Kidney capillary endothelial cell (primary cell): ENCODE results near the gene PURA.

Experiments
- DNase-seq: peaks from one replicate; pipeline ENCODE4 v3.0.0-alpha.2; 2018; ENCODE audit warnings: low spot score

Gene PURA

GRCh38 chr5:140113699-140114263, at the start of gene PURA:
Gene PURA (plus strand): TSS chr5:140114109. CDS start chr5:140114182, 73 bp downstream.
- peak; percentile 89 for DNase-seq

DNA sequence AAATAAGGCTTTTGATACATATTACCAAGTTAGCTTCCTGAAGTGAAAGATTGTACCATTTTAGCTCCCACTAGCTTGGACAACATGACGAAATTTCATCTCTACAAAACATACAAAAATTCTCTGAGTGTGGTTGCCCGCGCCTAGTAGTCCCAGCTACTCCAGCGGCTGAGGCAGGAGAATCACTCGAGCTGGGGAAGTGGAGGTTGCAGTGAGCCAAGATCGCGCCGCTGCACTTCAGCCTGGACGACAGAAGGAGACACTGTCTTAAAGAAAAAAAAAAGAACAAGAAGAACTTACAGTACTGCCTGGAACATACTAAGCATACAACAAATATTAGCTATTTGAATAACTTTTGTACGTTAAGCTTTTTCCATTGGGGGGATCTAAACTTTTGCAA, 41.1 kb upstream of the PURA start:
- no peak for DNase-seq

DNA sequence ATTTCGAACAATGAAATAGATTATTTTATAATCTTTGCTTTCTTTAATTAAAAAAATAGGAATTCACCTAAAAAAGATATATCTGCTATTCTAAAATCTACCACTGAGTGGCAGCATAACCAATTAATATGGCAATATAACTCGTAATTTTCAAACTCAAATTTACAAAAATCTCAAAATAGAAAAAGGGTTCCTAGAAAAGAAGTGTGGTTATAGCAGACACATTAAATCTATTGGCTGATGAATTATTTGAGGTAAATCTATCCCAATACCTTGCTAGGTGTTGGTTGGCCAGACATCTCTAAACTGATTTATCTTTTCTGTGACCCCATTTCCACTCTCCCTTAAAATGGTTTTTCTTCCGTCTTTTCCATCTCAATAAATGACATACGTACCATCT, 40.6 kb upstream of the PURA start:
- DNase-seq = peak; percentile 12

DNA sequence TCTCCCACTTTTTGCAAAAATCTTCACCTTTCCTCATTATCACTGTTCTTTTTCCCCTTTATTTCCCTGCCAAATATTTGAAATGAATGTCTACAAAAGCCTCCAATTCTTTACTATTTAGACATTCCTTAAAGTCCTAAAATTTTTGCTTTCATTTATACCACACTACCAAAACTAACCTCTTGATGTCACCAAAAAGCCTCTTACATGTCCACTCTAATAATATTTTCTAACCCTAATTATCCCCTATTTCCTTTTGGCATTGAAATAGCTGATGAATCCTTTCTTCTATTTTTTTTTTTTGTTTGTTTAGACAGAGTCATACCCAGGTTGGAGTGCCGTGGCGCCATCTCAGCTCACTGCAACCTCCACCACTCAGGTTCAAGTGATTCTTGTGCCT, 38.5 kb upstream of the PURA start:
- DNase-seq = peak; percentile 30

DNA sequence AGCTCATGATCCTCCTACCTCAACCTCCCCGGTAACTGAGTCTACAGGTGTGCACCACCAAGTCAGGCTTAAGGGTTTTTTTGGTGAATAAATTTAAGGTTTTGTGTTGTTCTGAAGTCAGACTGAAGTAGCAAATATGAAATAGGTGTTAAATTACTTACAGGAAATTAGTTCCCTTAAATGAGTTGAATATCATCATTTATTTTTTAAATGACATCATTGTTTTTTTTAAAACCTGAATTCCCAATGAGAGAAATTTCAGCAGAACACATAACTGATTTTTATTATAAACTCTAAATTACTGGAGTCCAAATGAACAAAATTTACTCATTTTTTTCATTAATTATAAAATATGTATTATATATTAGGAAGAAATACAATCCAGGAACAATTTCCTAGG, 37.8 kb upstream of the PURA start:
- no peak for DNase-seq

DNA sequence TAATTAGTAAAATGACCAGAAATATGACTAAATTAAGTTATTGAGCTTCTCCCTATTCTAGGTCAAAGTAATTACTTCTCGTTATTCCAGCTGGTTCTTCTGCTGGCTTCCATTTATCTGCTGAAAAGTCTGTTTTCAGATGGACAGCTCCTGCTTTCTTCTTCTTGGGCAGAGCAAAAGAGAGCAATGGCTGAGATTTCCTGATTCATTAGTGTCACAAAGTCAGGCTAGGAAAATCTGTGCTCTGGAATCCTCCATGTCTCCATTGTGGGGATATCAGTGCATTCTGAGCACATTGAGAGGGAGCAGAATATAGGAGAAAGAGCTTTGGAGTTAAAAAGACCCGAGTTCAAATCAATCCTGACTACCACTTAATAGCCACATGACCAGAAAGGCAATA, 37.1 kb upstream of the PURA start:
- no peak for DNase-seq

DNA sequence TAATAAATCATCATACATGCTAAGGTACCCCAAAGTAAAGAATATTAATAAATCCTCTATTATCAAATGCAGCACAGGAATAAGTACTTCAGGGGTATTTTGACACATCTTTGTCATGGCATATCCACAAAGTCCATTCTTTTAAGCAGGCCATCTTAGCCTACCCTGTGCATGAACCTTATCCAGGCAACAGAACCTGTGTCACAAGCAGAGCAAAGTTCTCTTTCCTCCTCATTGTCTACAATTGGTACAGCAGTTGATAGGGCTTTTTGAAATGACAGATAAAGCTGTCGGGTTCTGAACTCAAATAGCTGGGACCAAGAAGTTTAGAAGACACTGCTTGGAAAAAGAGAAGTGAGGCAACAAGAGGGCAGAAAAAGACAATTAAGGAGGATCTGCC, 30.8 kb upstream of the PURA start:
- no peak for DNase-seq

DNA sequence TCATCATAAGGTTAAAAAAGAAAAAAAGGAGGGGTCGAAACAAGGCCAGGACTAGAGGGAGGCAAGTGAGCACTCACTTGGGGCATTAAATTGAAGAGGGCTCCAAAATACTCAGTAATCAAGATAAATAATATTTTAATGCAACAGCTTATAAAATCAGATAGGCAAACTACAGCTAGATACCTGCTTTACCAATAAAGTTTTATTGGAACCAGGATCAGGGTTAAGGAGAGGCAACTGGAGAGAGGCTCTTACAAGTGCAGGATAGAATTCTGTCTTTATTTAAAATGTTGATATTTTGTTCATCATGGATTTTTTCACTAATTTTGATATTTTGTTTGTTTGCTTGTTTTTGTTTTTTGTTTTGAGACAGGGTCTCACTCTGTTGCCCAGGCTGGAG, 30.3 kb upstream of the PURA start:
- DNase-seq = no peak

- DNase-seq = no peak
Observed at GRCh38 chr5:140084541-140084940, 29.4 kb upstream of the PURA start.

DNA sequence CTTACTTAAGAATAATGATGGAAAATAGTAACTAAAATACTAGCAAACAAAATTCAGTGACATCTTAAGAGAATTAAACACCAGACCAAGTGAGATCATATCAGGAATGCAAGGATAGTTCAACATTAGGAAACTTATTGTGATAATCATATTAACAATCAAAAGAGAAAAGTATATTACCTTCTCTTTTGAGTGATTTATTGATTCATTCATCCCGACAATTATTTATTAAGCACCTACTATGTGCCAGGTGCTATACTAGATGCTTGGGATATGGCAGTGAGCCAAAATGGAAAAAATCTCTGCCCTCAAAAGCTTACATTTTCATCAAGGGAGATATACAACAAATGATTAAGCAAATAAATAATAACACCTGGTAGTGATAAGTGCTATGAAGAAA, 23.7 kb upstream of the PURA start:
- DNase-seq = no peak

DNA sequence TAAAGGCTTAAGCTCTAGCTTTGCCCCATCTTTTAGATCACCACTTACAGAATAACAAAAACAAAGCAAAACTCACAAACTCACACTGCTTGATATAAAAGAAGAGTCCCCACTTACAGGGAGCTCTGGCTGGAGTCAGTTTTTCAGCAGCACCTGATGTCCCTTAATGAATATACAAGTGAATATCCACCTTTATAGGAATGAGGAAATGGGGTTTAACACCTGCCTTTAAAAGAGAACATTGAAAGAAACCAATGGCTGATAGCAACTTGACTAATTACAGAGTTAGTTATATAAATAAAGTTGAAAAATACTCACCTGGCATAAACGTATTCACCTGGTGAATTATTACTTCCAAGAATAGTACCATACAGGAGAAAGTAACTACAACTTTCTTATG, 20.7 kb upstream of the PURA start:
- no peak for DNase-seq

DNA sequence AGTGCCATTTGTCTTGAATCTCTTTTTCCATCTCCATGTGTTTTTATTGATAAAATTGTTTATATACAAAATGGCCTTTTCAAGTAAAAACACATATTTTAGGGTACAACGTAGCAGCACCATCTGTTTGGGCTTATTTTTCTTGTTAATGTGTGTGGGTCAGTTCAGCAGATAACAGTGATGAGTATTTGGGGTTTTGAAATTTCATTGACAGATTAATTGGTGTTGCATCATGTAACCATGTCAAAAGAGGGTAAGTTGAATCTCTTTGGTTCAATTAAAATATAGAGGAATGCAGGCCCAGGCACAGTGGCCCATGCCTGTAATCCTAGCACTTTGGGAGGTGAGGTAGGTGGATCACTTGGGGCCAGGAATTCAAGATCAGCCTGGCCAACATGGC, 20.0 kb upstream of the PURA start:
- DNase-seq = no peak

DNA sequence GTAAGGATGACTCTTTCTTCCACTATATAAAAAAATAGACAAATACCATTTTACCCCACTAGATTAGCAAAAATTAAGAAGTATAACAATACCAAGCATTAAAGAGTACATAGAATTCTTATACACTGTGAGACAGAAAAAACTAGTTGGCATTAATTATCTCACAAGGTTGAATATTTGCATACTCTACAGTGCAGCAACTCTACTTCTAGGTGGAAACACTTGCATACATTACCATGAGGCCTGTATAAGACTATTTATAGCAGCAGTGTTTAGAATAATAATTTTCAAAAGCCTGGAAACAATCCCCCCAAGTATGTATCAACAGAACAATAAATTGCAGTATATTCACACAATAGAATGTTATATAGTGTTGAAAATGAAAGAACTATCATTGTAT, 19.0 kb upstream of the PURA start:
- DNase-seq = no peak

DNA sequence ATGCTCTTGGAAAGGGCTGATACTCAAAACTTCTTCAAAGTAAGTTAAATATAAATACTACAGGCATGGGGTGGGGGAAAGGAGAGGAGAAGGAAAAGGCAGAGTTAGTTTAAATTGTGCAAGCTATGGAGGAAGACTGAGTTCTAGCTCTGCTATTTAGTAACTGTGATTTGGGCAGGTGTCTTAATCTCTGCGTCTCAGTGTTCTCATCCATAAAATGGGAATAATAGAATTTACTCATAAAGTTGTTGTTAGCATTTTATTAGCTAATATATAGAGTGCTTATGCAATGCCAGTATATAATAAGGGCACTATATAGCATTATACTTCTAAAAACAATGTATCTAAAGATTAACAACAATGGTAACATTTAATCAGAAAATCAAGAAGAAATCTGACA, 12.7 kb upstream of the PURA start:
- DNase-seq = no peak

- DNase-seq = no peak
Observed at GRCh38 chr5:140103154-140103553, 10.8 kb upstream of the PURA start.

- no peak for DNase-seq
Observed at GRCh38 chr5:140104100-140104499, 9.8 kb upstream of the PURA start.

DNA sequence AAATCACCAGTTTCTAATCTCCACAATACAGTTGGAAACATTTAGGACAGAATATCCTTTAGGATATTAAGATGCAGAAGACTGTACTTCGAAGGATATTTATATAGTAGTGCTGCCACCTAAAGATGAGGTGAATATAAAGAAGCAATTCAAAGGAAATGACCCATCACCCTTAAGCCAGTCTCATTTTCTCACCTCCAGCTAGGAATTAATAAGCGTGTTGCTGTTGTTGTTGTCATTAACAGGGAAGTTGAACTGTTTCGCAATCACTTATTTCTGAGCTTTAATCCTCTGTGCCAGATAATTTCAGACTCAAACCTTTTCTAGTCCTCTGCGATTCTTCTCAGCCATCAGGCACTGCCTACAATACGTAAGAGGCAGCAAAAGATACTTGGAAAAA, 7.8 kb upstream of the PURA start:
- no peak for DNase-seq

DNA sequence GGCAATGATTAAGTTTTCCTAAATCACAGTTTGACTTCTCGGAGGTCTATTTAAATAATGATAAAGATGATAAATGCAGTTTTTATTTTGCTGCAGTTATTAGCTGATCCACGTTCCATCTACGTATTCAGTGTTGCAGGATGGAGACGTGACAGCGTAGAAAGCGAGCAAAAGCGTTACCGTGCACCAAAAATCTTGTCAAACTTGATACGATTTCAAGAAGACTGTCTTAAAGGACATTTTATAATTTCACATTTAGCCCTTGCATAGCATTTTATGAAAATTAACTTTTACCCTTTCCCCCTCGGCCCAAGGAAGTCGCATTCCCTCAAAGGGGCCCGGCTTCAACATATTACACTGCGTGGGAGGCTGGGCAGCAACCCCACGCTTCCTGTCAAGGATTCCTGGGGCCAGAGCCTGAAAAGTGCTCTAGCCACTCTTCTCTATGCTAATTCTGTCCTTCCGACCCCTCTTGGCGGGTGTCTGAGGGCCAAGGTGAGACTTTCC, 7.1 kb upstream of the PURA start:
- no peak for DNase-seq

DNA sequence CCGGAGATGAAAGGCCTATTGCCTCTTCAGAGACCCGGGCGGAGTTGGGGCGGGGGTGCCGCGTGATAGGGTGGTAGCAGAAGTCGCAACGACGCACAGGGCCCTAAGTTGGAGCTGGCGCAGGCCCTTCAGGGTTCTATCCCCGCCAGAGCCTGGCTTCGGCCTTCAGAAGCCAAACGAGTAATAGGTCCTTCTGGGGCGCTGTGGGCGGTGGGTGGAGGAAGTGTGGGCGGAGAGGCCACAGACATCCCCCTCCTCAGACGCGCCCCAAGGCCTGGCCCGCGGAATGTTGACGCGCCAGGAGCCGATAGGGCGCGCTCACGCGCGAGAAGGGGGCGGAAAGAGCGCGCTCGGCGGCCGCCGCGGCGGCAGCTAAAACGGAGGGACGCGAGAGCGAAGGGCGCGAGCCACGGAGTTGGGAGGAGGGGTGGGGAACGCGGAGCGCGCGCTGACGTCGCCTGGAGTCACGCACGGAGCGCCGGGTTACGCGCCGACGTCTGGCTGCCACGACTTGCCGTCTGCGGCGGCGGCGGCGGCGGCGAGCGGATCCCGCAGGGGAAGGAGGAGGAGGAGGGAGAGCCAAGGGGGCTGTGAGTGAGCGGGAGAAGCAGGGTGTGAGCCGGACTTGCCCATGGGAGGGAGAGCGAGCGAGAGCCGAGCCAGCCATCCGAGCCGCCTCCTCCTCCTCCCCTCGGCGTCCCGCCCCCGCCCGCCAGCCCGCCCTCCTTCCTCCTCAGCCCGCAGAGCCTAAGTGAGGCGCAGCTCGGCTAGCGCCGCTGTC, 6.4 kb upstream of the PURA start:
- peak; percentile 82 for DNase-seq

- DNase-seq = peak; percentile 14
Observed at GRCh38 chr5:140108093-140109017, 5.6 kb upstream of the PURA start.

DNA sequence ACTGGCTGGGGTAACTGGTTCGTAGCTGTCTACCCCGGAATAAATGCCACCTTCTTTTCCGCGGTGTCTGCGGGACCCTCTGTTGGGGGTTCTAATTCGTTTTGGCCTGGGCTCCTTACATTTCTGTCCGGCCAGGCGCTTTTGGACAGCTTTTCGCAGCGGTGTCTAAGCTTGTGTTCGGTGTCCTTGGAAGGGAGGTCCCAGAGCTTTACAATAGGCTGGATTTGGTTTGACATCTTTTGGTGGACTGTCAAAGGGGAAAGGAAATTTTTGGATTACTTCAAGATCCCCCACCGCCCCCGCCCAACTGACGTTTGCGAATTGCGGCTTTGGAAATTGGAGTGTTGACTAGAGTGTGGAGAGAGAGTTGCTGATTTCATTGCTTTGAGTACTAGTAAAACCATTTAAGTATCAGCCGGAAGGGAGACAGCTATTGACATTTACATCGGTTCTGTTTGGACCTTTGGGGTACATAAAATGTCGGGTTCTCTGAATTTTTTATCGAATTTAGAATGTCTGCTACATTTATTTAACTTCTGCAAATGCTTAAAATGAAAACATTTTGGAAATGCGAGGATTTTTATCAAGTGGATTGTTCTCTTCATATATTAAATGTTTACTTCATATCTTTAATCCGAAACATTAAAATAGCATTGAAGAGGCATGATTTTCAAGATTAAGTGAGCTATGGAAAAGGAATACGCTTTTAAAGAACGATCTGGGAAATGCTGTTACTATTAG, 4.7 kb upstream of the PURA start:
- no peak for DNase-seq
